Measurements from ENCODE around the gene CACNA2D3. TPM values are rescaled to one million over a fixed set of nuclear protein-coding genes. Genes with fewer than 3 reads are reported as not detected.

Gene CACNA2D3
- total RNA-seq, 6 donors from 2014 or later: 2.9 to 16.8 (median 4.9) TPM

GRCh38 chr3:55060896-55061719, 938.8 kb downstream of the CACNA2D3 start:
- no peak overlapping the region for H3K4me3 ChIP-seq
- TF ChIP-seq POLR2A (IDR thresholded peaks at IDR 0.05): no peak
- TF ChIP-seq POLR2AphosphoS5 (IDR thresholded peaks at IDR 0.05): no peak
- no peak for TF ChIP-seq CTCF (IDR thresholded peaks at IDR 0.05)
- no peak for TF ChIP-seq EP300 (IDR thresholded peaks at IDR 0.05)
- H3K27me3 ChIP-seq: no peaks in the 10 kb centered on the region
- no peaks in the 10 kb centered on the region for H3K36me3 ChIP-seq
- no peak overlapping the region for H3K27ac ChIP-seq
- no peak for ATAC-seq (ENCODE audit: low FRiP score in 2 of 2)
- no peaks in the 10 kb centered on the region for H3K9me3 ChIP-seq
- WGBS, 2 donors: 75 to 81% methylated on average over 5 of the region's 5 CpGs
- DNase-seq: no peak
- H3K4me1 ChIP-seq: no peaks in the 10 kb centered on the region

- no peaks in the 10 kb centered on the region for H3K4me1 ChIP-seq
- no peak for DNase-seq
- no peaks in the 10 kb centered on the region for H3K9me3 ChIP-seq
- no peak overlapping the region for H3K27ac ChIP-seq
- 48 to 50% methylated on average over 2 of the region's 2 CpGs for WGBS, 2 donors
- H3K4me3 ChIP-seq: no peak overlapping the region
- H3K27me3 ChIP-seq: no peaks in the 10 kb centered on the region
- no peaks in the 10 kb centered on the region for H3K36me3 ChIP-seq
- TF ChIP-seq POLR2A (IDR thresholded peaks at IDR 0.05): no peak
- no peak for TF ChIP-seq CTCF (IDR thresholded peaks at IDR 0.05)
- TF ChIP-seq POLR2AphosphoS5 (IDR thresholded peaks at IDR 0.05): no peak
- TF ChIP-seq EP300 (IDR thresholded peaks at IDR 0.05): no peak
- ATAC-seq (ENCODE audit: low FRiP score in 2 of 2): no peak
Measured at GRCh38 chr3:55061720-55062034, 939.3 kb downstream of the CACNA2D3 start.

- DNase-seq: peak in 1 of 2 donors; percentile 46
- H3K4me3 ChIP-seq: no peak overlapping the region
- 100% methylated on average over 2 of the region's 2 CpGs; no CpG with 5 or more reads in 1 of the 2 donors for WGBS, 2 donors
- no peak overlapping the region for H3K27ac ChIP-seq
- H3K27me3 ChIP-seq: no peaks in the 10 kb centered on the region
- H3K9me3 ChIP-seq: no peaks in the 10 kb centered on the region
- peak in 1 of 2 donors; percentile 35 for ATAC-seq (ENCODE audit: low FRiP score in 2 of 2)
- H3K4me1 ChIP-seq: no peaks in the 10 kb centered on the region
- no peaks in the 10 kb centered on the region for H3K36me3 ChIP-seq
- TF ChIP-seq EP300 (IDR thresholded peaks at IDR 0.05) (no peak), CTCF (IDR thresholded peaks at IDR 0.05) (no peak), POLR2AphosphoS5 (IDR thresholded peaks at IDR 0.05) (no peak), POLR2A (IDR thresholded peaks at IDR 0.05) (no peak)
Measured at GRCh38 chr3:55064164-55064563, 941.8 kb downstream of the CACNA2D3 start.

GRCh38 chr3:55065331-55065730, 943.0 kb downstream of the CACNA2D3 start:
- Histone ChIP-seq H3K4me3 (no peak overlapping the region), H3K27ac (no peak overlapping the region), H3K4me1 (no peaks in the 10 kb centered on the region), H3K36me3 (no peaks in the 10 kb centered on the region), H3K9me3 (no peaks in the 10 kb centered on the region), H3K27me3 (no peaks in the 10 kb centered on the region)
- TF ChIP-seq POLR2AphosphoS5 (IDR thresholded peaks at IDR 0.05) (no peak), CTCF (IDR thresholded peaks at IDR 0.05) (no peak), EP300 (IDR thresholded peaks at IDR 0.05) (no peak), POLR2A (IDR thresholded peaks at IDR 0.05) (no peak)
- no peak for DNase-seq
- ATAC-seq (ENCODE audit: low FRiP score in 2 of 2): no peak
- WGBS, 2 donors: 79 to 90% methylated on average over 4 of the region's 4 CpGs

GRCh38 chr3:55066551-55067047, 944.2 kb downstream of the CACNA2D3 start:
- H3K4me1 ChIP-seq: no peaks in the 10 kb centered on the region
- WGBS, 2 donors: 83 to 88% methylated on average over 9 of the region's 9 CpGs
- no peaks in the 10 kb centered on the region for H3K27me3 ChIP-seq
- ATAC-seq (ENCODE audit: low FRiP score in 2 of 2): no peak
- DNase-seq: no peak
- H3K27ac ChIP-seq: no peak overlapping the region
- no peak for TF ChIP-seq CTCF (IDR thresholded peaks at IDR 0.05)
- no peaks in the 10 kb centered on the region for H3K36me3 ChIP-seq
- no peaks in the 10 kb centered on the region for H3K9me3 ChIP-seq
- H3K4me3 ChIP-seq: no peak overlapping the region

Data from upper lobe of left lung (tissue), 6 donors.